ENCODE data around the gene GPRC5C.

The GPRC5C gene

GRCh38 chr17:74472890-74473289 lies 41.0 kb downstream of the GPRC5C start:
- TF ChIP-seq TAF1 (IDR thresholded peaks at IDR 0.05; ENCODE audit: low read depth, low read length) (no peak), POU2F2 (IDR thresholded peaks at IDR 0.05; ENCODE audit: low read depth, low read length) (no peak), PAX5 (IDR thresholded peaks at IDR 0.05; ENCODE audit: insufficient read depth, low read length, severe bottlenecking) (no peak), POLR2A (IDR thresholded peaks at IDR 0.05; ENCODE audit: low read depth, low read length) (no peak), POLR2AphosphoS5 (IDR thresholded peaks at IDR 0.05; ENCODE audit: low read depth, low read length) (no peak), SPI1 (IDR thresholded peaks at IDR 0.05; ENCODE audit: low read depth, low read length) (no peak)
- DNase-seq (ENCODE audit: insufficient read length, low spot score), result no peak

GRCh38 chr17:74473294-74473693 lies 41.4 kb downstream of the GPRC5C start:
- FAIRE-seq (no peak), DNase-seq (ENCODE audit: insufficient read length, low spot score) (no peak)
- TF ChIP-seq POU2F2 (IDR thresholded peaks at IDR 0.05; ENCODE audit: low read depth, low read length) (no peak), PAX5 (IDR thresholded peaks at IDR 0.05; ENCODE audit: insufficient read depth, low read length, severe bottlenecking) (no peak), TAF1 (IDR thresholded peaks at IDR 0.05; ENCODE audit: low read depth, low read length) (no peak), SPI1 (IDR thresholded peaks at IDR 0.05; ENCODE audit: low read depth, low read length) (no peak), POLR2A (IDR thresholded peaks at IDR 0.05; ENCODE audit: low read depth, low read length) (no peak), POLR2AphosphoS5 (IDR thresholded peaks at IDR 0.05; ENCODE audit: low read depth, low read length) (no peak)

More at GRCh38 chr17:74472890-74473289, 41.0 kb downstream of the GPRC5C start:
- no peak for FAIRE-seq

GRCh38 chr17:74474043-74474792 lies 42.3 kb downstream of the GPRC5C start:
- DNase-seq (ENCODE audit: insufficient read length, low spot score) (no peak), FAIRE-seq (no peak)
- TF ChIP-seq TAF1 (IDR thresholded peaks at IDR 0.05; ENCODE audit: low read depth, low read length) (no peak), POLR2AphosphoS5 (IDR thresholded peaks at IDR 0.05; ENCODE audit: low read depth, low read length) (no peak)

GRCh38 chr17:74475189-74475588 lies 43.3 kb downstream of the GPRC5C start:
- no peak for TF ChIP-seq POLR2A (IDR thresholded peaks at IDR 0.05; ENCODE audit: low read depth, low read length)
- no peak for TF ChIP-seq PAX5 (IDR thresholded peaks at IDR 0.05; ENCODE audit: insufficient read depth, low read length, severe bottlenecking)
- TF ChIP-seq POLR2AphosphoS5 (IDR thresholded peaks at IDR 0.05; ENCODE audit: low read depth, low read length), result no peak
- no peak for TF ChIP-seq SPI1 (IDR thresholded peaks at IDR 0.05; ENCODE audit: low read depth, low read length)
- no peak for TF ChIP-seq TAF1 (IDR thresholded peaks at IDR 0.05; ENCODE audit: low read depth, low read length)
- TF ChIP-seq POU2F2 (IDR thresholded peaks at IDR 0.05; ENCODE audit: low read depth, low read length), result no peak

GRCh38 chr17:74477411-74477810 lies 45.5 kb downstream of the GPRC5C start:
- no peak for DNase-seq (ENCODE audit: insufficient read length, low spot score)
- TF ChIP-seq TAF1 (IDR thresholded peaks at IDR 0.05; ENCODE audit: low read depth, low read length) (no peak), POLR2A (IDR thresholded peaks at IDR 0.05; ENCODE audit: low read depth, low read length) (no peak), POLR2AphosphoS5 (IDR thresholded peaks at IDR 0.05; ENCODE audit: low read depth, low read length) (no peak), POU2F2 (IDR thresholded peaks at IDR 0.05; ENCODE audit: low read depth, low read length) (no peak), PAX5 (IDR thresholded peaks at IDR 0.05; ENCODE audit: insufficient read depth, low read length, severe bottlenecking) (no peak), SPI1 (IDR thresholded peaks at IDR 0.05; ENCODE audit: low read depth, low read length) (no peak)
- no peak for FAIRE-seq

More at GRCh38 chr17:74475189-74475588, 43.3 kb downstream of the GPRC5C start:
- no peak for DNase-seq (ENCODE audit: insufficient read length, low spot score)
- FAIRE-seq, result no peak

- TF ChIP-seq POLR2AphosphoS5 (IDR thresholded peaks at IDR 0.05; ENCODE audit: low read depth, low read length) (no peak), SPI1 (IDR thresholded peaks at IDR 0.05; ENCODE audit: low read depth, low read length) (peak; percentile 92), TAF1 (IDR thresholded peaks at IDR 0.05; ENCODE audit: low read depth, low read length) (no peak), POU2F2 (IDR thresholded peaks at IDR 0.05; ENCODE audit: low read depth, low read length) (no peak), PAX5 (IDR thresholded peaks at IDR 0.05; ENCODE audit: insufficient read depth, low read length, severe bottlenecking) (no peak), POLR2A (IDR thresholded peaks at IDR 0.05; ENCODE audit: low read depth, low read length) (no peak)
- FAIRE-seq (peak; percentile 55), DNase-seq (ENCODE audit: insufficient read length, low spot score) (no peak)
Measured at GRCh38 chr17:74478420-74479100, 46.7 kb downstream of the GPRC5C start.

- TF ChIP-seq POLR2A (IDR thresholded peaks at IDR 0.05; ENCODE audit: low read depth, low read length) (no peak), POU2F2 (IDR thresholded peaks at IDR 0.05; ENCODE audit: low read depth, low read length) (no peak), POLR2AphosphoS5 (IDR thresholded peaks at IDR 0.05; ENCODE audit: low read depth, low read length) (no peak), PAX5 (IDR thresholded peaks at IDR 0.05; ENCODE audit: insufficient read depth, low read length, severe bottlenecking) (no peak), TAF1 (IDR thresholded peaks at IDR 0.05; ENCODE audit: low read depth, low read length) (no peak), SPI1 (IDR thresholded peaks at IDR 0.05; ENCODE audit: low read depth, low read length) (no peak)
- FAIRE-seq, result no peak
- DNase-seq (ENCODE audit: insufficient read length, low spot score), result no peak
Measured at GRCh38 chr17:74480290-74480689, 48.4 kb downstream of the GPRC5C start.

- FAIRE-seq (no peak), DNase-seq (ENCODE audit: insufficient read length, low spot score) (no peak)
Measured at GRCh38 chr17:74481621-74482020, 49.7 kb downstream of the GPRC5C start.

GRCh38 chr17:74484066-74484465 lies 52.2 kb downstream of the GPRC5C start:
- no peak for FAIRE-seq
- DNase-seq (ENCODE audit: insufficient read length, low spot score), result no peak
- TF ChIP-seq PAX5 (IDR thresholded peaks at IDR 0.05; ENCODE audit: insufficient read depth, low read length, severe bottlenecking), result no peak
- TF ChIP-seq TAF1 (IDR thresholded peaks at IDR 0.05; ENCODE audit: low read depth, low read length), result no peak
- TF ChIP-seq POLR2A (IDR thresholded peaks at IDR 0.05; ENCODE audit: low read depth, low read length), result no peak
- no peak for TF ChIP-seq POLR2AphosphoS5 (IDR thresholded peaks at IDR 0.05; ENCODE audit: low read depth, low read length)
- TF ChIP-seq POU2F2 (IDR thresholded peaks at IDR 0.05; ENCODE audit: low read depth, low read length), result no peak
- no peak for TF ChIP-seq SPI1 (IDR thresholded peaks at IDR 0.05; ENCODE audit: low read depth, low read length)

More at GRCh38 chr17:74481621-74482020, 49.7 kb downstream of the GPRC5C start:
- no peak for TF ChIP-seq SPI1 (IDR thresholded peaks at IDR 0.05; ENCODE audit: low read depth, low read length)
- TF ChIP-seq PAX5 (IDR thresholded peaks at IDR 0.05; ENCODE audit: insufficient read depth, low read length, severe bottlenecking), result no peak
- TF ChIP-seq POLR2AphosphoS5 (IDR thresholded peaks at IDR 0.05; ENCODE audit: low read depth, low read length), result no peak
- TF ChIP-seq TAF1 (IDR thresholded peaks at IDR 0.05; ENCODE audit: low read depth, low read length), result no peak
- TF ChIP-seq POU2F2 (IDR thresholded peaks at IDR 0.05; ENCODE audit: low read depth, low read length), result no peak
- TF ChIP-seq POLR2A (IDR thresholded peaks at IDR 0.05; ENCODE audit: low read depth, low read length), result no peak
